Left renal pelvis (tissue), 4 donors: ENCODE measurements around the gene OTOL1. TPM values are rescaled to one million over a fixed set of nuclear protein-coding genes. Genes with fewer than 3 reads are reported as not detected.
A peak's percentile ranks its signal among the peaks of the same experiment; 100 is the strongest.
"Not testable (repeated sequence)": the region's sequence is repeated elsewhere in the genome, so short reads cannot be mapped to it uniquely, and the experiment has no call there.

Source experiments
- DNase-seq, 4 donors: peaks; one replicate each; pipeline ENCODE4 v3.0.0-alpha.2; 2013; ENCODE audit warnings: low read depth in 4 of 4, low spot score in 3 of 4
- polyA plus RNA-seq, 4 donors: library from polyadenylated mRNA; unstranded; fragments of 120-200 nt; gene quantifications; one replicate each; pipeline ENCODE4 v1.2.1, GENCODE V29; 2013; ENCODE audit not compliant: insufficient read length in 4 of 4

OTOL1 gene
- polyA plus RNA-seq: not detected

GRCh38 chr3:161496508-161496907 is at the start of gene OTOL1:
Gene OTOL1, plus strand, starts transcription at chr3:161496808. Its CDS starts 0 bp downstream, at chr3:161496808.
- DNase-seq: no peak

- DNase-seq: no peak
Observed at GRCh38 chr3:161449785-161450184, 46.8 kb upstream of the OTOL1 start.

- no peak for DNase-seq
Observed at GRCh38 chr3:161452179-161452578, 44.4 kb upstream of the OTOL1 start.

GRCh38 chr3:161454615-161455014 is 42.0 kb upstream of the OTOL1 start:
- no peak for DNase-seq

GRCh38 chr3:161455962-161456361 is 40.6 kb upstream of the OTOL1 start:
- DNase-seq: no peak

GRCh38 chr3:161462138-161462537 is 34.5 kb upstream of the OTOL1 start:
- DNase-seq: no peak

- DNase-seq: no peak
Observed at GRCh38 chr3:161471211-161471610, 25.4 kb upstream of the OTOL1 start.

- no peak for DNase-seq
Observed at GRCh38 chr3:161474139-161474538, 22.5 kb upstream of the OTOL1 start.

GRCh38 chr3:161474741-161475140 is 21.9 kb upstream of the OTOL1 start:
- no peak for DNase-seq

GRCh38 chr3:161475206-161475605 is 21.4 kb upstream of the OTOL1 start:
- DNase-seq: no peak

- no peak for DNase-seq
Observed at GRCh38 chr3:161475905-161476304, 20.7 kb upstream of the OTOL1 start.

GRCh38 chr3:161484226-161484625 is 12.4 kb upstream of the OTOL1 start:
- DNase-seq: no peak

- DNase-seq: not testable (repeated sequence)
Observed at GRCh38 chr3:161488284-161488683, 8.3 kb upstream of the OTOL1 start.

GRCh38 chr3:161489395-161489794 is 7.2 kb upstream of the OTOL1 start:
- no peak for DNase-seq

- DNase-seq: not testable (repeated sequence)
Observed at GRCh38 chr3:161490845-161491244, 5.8 kb upstream of the OTOL1 start.

- no peak for DNase-seq
Observed at GRCh38 chr3:161498259-161498921, 1.8 kb downstream of the OTOL1 start.

- DNase-seq: peak in 3 of 4 donors; percentile 16 to 29 (median 19)
Observed at GRCh38 chr3:161500068-161500796, 3.6 kb downstream of the OTOL1 start.

- DNase-seq: no peak
Observed at GRCh38 chr3:161503271-161503670, 6.7 kb downstream of the OTOL1 start.

- no peak for DNase-seq
Observed at GRCh38 chr3:161508852-161509477, 12.4 kb downstream of the OTOL1 start.

- no peak for DNase-seq
Observed at GRCh38 chr3:161510510-161511260, 14.1 kb downstream of the OTOL1 start.

- DNase-seq: no peak
Observed at GRCh38 chr3:161523916-161524315, 27.3 kb downstream of the OTOL1 start.
